Panc1 (cell line): ENCODE data around the gene PRDX2. TPM values are rescaled to one million over a fixed set of nuclear protein-coding genes. Genes with fewer than 3 reads are reported as not detected.

Source experiments
- ATAC-seq: fragments of 200-7000 bp; cut with Tn5 transposase; 2 replicates; pipeline ENCODE4 v1.9.1; 2020; ENCODE audit warnings: mild to moderate bottlenecking, moderate library complexity
- BruUV-seq: library from RNA; stranded (reverse); fragments of 400-500 nt; replicated peaks from 2 replicates; lab custom pipeline; 2021; lab: Mats Ljungman, UMichigan
- CTCF ChIA-PET: fragments of 300-600 bp; sonication (Branson Sonifier 250); formaldehyde crosslinking; loops from one replicate; lab custom pipeline; 2022; ENCODE audit warnings: antibody characterized with exemption; lab: Charles Lee
- POLR2A ChIA-PET: fragments of 300-600 bp; sonication (Branson Sonifier 250); formaldehyde crosslinking; loops from one replicate; lab custom pipeline; 2022; ENCODE audit warnings: antibody characterized with exemption; lab: Charles Lee
- DNase-seq: peaks from one replicate; pipeline ENCODE4 v3.0.0-alpha.2; 2010; ENCODE audit warnings: low read depth, low spot score
- H3K27ac ChIP-seq: 2 replicates; pipeline ENCODE4 v1.5.1; 2011; ENCODE audit warnings: mild to moderate bottlenecking, low read length, inconsistent platforms
- H3K27me3 ChIP-seq: fragments of 200-500 bp; sonication (Bioruptor generic); 2 replicates; pipeline ENCODE4 v1.6.0; 2014; ENCODE audit warnings: low read length, inconsistent platforms; ENCODE audit not compliant: control insufficient read depth, insufficient read depth
- H3K36me3 ChIP-seq: fragments of 200-500 bp; sonication (Bioruptor generic); 2 replicates; pipeline ENCODE4 v1.5.1; 2014; ENCODE audit warnings: inconsistent platforms, mild to moderate bottlenecking, low read length, moderate library complexity; ENCODE audit not compliant: control insufficient read depth, insufficient read depth
- H3K4me1 ChIP-seq: 2 replicates; pipeline ENCODE4 v1.5.1; 2011; ENCODE audit warnings: inconsistent platforms, mild to moderate bottlenecking, low read length, moderate library complexity; ENCODE audit not compliant: control insufficient read depth, insufficient read depth
- H3K4me3 ChIP-seq, 2 experiments: 2 replicates each; pipeline ENCODE4 v1.5.1; 2011 to 2012; ENCODE audit warnings: low read depth in 2 of 2, low read length in 2 of 2, mild to moderate bottlenecking in 2 of 2, inconsistent platforms in 1 of 2, moderate library complexity in 1 of 2
- H3K9me3 ChIP-seq: fragments of 200-500 bp; sonication (Bioruptor generic); 2 replicates; pipeline ENCODE4 v1.5.1; 2014; ENCODE audit warnings: low read depth, mild to moderate bottlenecking, inconsistent platforms, low read length, moderate library complexity; ENCODE audit not compliant: control insufficient read depth, insufficient read depth
- CTCF ChIP-seq: fragments of 450-650 bp; IDR thresholded peaks from 2 replicates; pipeline ENCODE4 v1.5.1; 2017; ENCODE audit warnings: mild to moderate bottlenecking
- SIN3A ChIP-seq: IDR thresholded peaks from 2 replicates; pipeline ENCODE4 v1.6.1; 2012; ENCODE audit warnings: low read depth, mild to moderate bottlenecking, low read length, moderate library complexity, borderline replicate concordance; ENCODE audit not compliant: insufficient read depth
- in situ Hi-C: cut with HindIII; loops from 2 replicates; pipeline ENCODE4 v1.10.0; 2016; ENCODE audit warnings: low sequenced_read_pairs, low pct_unique_long_range_greater_than_20kb
- intact Hi-C: fragments of 100-400 bp; cut with micrococcal nuclease; formaldehyde crosslinking; loops from one replicate; pipeline ENCODE4 v1.10.0; 2022; ENCODE audit not compliant: unreplicated experiment
- total RNA-seq: library from RNA; stranded (reverse); gene quantifications from one replicate; pipeline ENCODE4 v1.2.1, GENCODE V29; 2021; ENCODE audit not compliant: unreplicated experiment
- TF ChIP-seq, protein P1 (sequence below), 2 experiments: IDR thresholded peaks; 2 replicates each; pipeline ENCODE4 v1.6.1; 2011 to 2012; ENCODE audit warnings: low read depth in 2 of 2, control low read depth in 1 of 2, low read length in 1 of 2, mild to moderate bottlenecking in 1 of 2, moderate library complexity in 1 of 2; ENCODE audit not compliant: insufficient read depth in 1 of 2

Gene PRDX2
- total RNA-seq, 1 experiment from 2014 or later: 61.0 TPM

- no peaks in the 10 kb centered on the region for H3K9me3 ChIP-seq
- DNase-seq (no peak), ATAC-seq (no peak)
- POLR2A ChIA-PET: interaction anchor here (0.6 to 0.7 kb wide), 2 partner anchors 51 to 1060 kb away, joined by 3 to 8 read pairs; no protein-coding TSS in a partner anchor
- H3K36me3 ChIP-seq: no peaks in the 10 kb centered on the region
- no TSS peak for BruUV-seq
- peak overlapping the region; percentile 99 for H3K27ac ChIP-seq
- no peak for TF ChIP-seq CTCF
- no peak for TF ChIP-seq SIN3A
- intact Hi-C loops (no loop called here), in situ Hi-C loops (no loop called here)
- H3K27me3 ChIP-seq: no peaks in the 10 kb centered on the region
- CTCF ChIA-PET: interaction anchor here (0.5 to 1.3 kb wide), 2 partner anchors 9 to 12 kb away, joined by 4 to 7 read pairs; no protein-coding TSS in a partner anchor
- H3K4me3 ChIP-seq: no peak overlapping the region
- H3K4me1 ChIP-seq: peaks cover 59% of the 10 kb centered on the region
Observed at GRCh38 chr19:12786141-12786870, 15.3 kb downstream of the PRDX2 start.

- Histone ChIP-seq H3K27me3 (no peaks in the 10 kb centered on the region), H3K4me3 (no peak overlapping the region), H3K4me1 (peaks cover 55% of the 10 kb centered on the region), H3K9me3 (no peaks in the 10 kb centered on the region), H3K27ac (peak overlapping the region; percentile 99), H3K36me3 (no peaks in the 10 kb centered on the region)
- TF ChIP-seq, protein P1, sequence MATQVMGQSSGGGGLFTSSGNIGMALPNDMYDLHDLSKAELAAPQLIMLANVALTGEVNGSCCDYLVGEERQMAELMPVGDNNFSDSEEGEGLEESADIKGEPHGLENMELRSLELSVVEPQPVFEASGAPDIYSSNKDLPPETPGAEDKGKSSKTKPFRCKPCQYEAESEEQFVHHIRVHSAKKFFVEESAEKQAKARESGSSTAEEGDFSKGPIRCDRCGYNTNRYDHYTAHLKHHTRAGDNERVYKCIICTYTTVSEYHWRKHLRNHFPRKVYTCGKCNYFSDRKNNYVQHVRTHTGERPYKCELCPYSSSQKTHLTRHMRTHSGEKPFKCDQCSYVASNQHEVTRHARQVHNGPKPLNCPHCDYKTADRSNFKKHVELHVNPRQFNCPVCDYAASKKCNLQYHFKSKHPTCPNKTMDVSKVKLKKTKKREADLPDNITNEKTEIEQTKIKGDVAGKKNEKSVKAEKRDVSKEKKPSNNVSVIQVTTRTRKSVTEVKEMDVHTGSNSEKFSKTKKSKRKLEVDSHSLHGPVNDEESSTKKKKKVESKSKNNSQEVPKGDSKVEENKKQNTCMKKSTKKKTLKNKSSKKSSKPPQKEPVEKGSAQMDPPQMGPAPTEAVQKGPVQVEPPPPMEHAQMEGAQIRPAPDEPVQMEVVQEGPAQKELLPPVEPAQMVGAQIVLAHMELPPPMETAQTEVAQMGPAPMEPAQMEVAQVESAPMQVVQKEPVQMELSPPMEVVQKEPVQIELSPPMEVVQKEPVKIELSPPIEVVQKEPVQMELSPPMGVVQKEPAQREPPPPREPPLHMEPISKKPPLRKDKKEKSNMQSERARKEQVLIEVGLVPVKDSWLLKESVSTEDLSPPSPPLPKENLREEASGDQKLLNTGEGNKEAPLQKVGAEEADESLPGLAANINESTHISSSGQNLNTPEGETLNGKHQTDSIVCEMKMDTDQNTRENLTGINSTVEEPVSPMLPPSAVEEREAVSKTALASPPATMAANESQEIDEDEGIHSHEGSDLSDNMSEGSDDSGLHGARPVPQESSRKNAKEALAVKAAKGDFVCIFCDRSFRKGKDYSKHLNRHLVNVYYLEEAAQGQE (IDR thresholded peaks at IDR 0.05; ENCODE audit: insufficient read depth in 1 of 2, low read depth in 2 of 2, low read length in 1 of 2): no peak
- TF ChIP-seq SIN3A: no peak
- TF ChIP-seq CTCF: no peak
- no TSS peak for BruUV-seq
- CTCF ChIA-PET: no interaction called here
- ATAC-seq: no peak
- DNase-seq: no peak
- POLR2A ChIA-PET: interaction anchor here (0.6 to 0.7 kb wide), 2 partner anchors 10 to 1061 kb away, joined by 3 to 11 read pairs; no protein-coding TSS in a partner anchor
- intact Hi-C loops (no loop called here), in situ Hi-C loops (no loop called here)
Observed at GRCh38 chr19:12785431-12786031, 16.1 kb downstream of the PRDX2 start.
